ENCODE data around the gene EIF4A3.

DNA sequence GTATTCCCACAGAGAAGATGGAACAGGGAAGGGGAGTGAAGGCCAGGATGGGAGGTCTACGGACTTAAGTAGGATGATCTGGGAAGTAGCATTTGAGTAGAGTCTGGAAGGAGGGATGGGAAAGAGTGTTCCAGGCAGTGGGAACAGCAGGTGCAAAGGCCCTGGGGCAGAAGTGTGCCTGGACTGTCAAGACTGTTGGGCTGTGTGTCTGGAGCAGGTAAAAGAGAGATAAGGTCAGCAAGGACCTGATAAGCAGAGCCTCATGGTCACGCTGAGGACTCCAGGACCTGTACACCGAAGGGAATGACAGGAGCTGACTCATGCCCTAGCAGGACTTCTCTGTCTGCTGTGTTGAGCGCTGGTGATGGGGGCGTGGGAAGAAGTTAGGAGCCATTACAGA is 22.2 kb upstream of the EIF4A3 start:
- TF ChIP-seq, protein P1, sequence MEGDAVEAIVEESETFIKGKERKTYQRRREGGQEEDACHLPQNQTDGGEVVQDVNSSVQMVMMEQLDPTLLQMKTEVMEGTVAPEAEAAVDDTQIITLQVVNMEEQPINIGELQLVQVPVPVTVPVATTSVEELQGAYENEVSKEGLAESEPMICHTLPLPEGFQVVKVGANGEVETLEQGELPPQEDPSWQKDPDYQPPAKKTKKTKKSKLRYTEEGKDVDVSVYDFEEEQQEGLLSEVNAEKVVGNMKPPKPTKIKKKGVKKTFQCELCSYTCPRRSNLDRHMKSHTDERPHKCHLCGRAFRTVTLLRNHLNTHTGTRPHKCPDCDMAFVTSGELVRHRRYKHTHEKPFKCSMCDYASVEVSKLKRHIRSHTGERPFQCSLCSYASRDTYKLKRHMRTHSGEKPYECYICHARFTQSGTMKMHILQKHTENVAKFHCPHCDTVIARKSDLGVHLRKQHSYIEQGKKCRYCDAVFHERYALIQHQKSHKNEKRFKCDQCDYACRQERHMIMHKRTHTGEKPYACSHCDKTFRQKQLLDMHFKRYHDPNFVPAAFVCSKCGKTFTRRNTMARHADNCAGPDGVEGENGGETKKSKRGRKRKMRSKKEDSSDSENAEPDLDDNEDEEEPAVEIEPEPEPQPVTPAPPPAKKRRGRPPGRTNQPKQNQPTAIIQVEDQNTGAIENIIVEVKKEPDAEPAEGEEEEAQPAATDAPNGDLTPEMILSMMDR (IDR thresholded peaks at IDR 0.05) = no peak
- TF ChIP-seq EP300 (IDR thresholded peaks at IDR 0.05) (no peak), POLR2A (IDR thresholded peaks at IDR 0.05; ENCODE audit: low read depth) (no peak)

All from esophagus muscularis mucosa (tissue), 4 donors.